ENCODE data around the gene TBC1D22A.
"Not testable (repeated sequence)": the region's sequence is repeated elsewhere in the genome, so short reads cannot be mapped to it uniquely, and the experiment has no call there.

Gene TBC1D22A

GRCh38 chr22:47169801-47170140 lies 407.3 kb downstream of the TBC1D22A start:
- TF ChIP-seq SNAI2 (CRISPR knock-in tag; IDR thresholded peaks at IDR 0.05) (no peak), ZFP30 (CRISPR knock-in tag; IDR thresholded peaks at IDR 0.05) (no peak), PPARA (CRISPR knock-in tag; IDR thresholded peaks at IDR 0.05; ENCODE audit: borderline replicate concordance) (no peak), PATZ1 (CRISPR knock-in tag; IDR thresholded peaks at IDR 0.05; ENCODE audit: borderline replicate concordance) (no peak), TCF4 (CRISPR knock-in tag; IDR thresholded peaks at IDR 0.05; ENCODE audit: borderline replicate concordance) (no peak)
- ATAC-seq: no peak

GRCh38 chr22:47170511-47171440 lies 408.3 kb downstream of the TBC1D22A start:
- not testable (repeated sequence) for ATAC-seq

- no peak for ATAC-seq
- TF ChIP-seq ZFP30 (CRISPR knock-in tag; IDR thresholded peaks at IDR 0.05): no peak
- no peak for TF ChIP-seq ZC3H10 (CRISPR knock-in tag; IDR thresholded peaks at IDR 0.05)
- TF ChIP-seq CSDC2 (CRISPR knock-in tag; IDR thresholded peaks at IDR 0.05): no peak
- no peak for TF ChIP-seq ARNTL (CRISPR knock-in tag; IDR thresholded peaks at IDR 0.05; ENCODE audit: borderline replicate concordance, low read depth)
- TF ChIP-seq TCF4 (CRISPR knock-in tag; IDR thresholded peaks at IDR 0.05; ENCODE audit: borderline replicate concordance): no peak
- no peak for TF ChIP-seq ZNF8 (CRISPR knock-in tag; IDR thresholded peaks at IDR 0.05)
- TF ChIP-seq RARB (CRISPR knock-in tag; IDR thresholded peaks at IDR 0.05): no peak
- no peak for TF ChIP-seq ISL1 (CRISPR knock-in tag; IDR thresholded peaks at IDR 0.05)
- TF ChIP-seq PPARA (CRISPR knock-in tag; IDR thresholded peaks at IDR 0.05; ENCODE audit: borderline replicate concordance): no peak
- no peak for TF ChIP-seq OSR1 (CRISPR knock-in tag; IDR thresholded peaks at IDR 0.05)
- TF ChIP-seq CREB5 (CRISPR knock-in tag; IDR thresholded peaks at IDR 0.05; ENCODE audit: low read depth): no peak
- TF ChIP-seq TOX (CRISPR knock-in tag; IDR thresholded peaks at IDR 0.05; ENCODE audit: borderline replicate concordance): no peak
- no peak for TF ChIP-seq ZNF565 (CRISPR knock-in tag; conservative IDR thresholded peaks at IDR 0.05; ENCODE audit: low read depth)
- TF ChIP-seq ESRRG (CRISPR knock-in tag; IDR thresholded peaks at IDR 0.05): no peak
- TF ChIP-seq PATZ1 (CRISPR knock-in tag; IDR thresholded peaks at IDR 0.05; ENCODE audit: borderline replicate concordance): no peak
- no peak for TF ChIP-seq BACH2 (CRISPR knock-in tag; IDR thresholded peaks at IDR 0.05; ENCODE audit: borderline replicate concordance)
- no peak for TF ChIP-seq ZNF70 (CRISPR knock-in tag; IDR thresholded peaks at IDR 0.05)
- no peak for TF ChIP-seq CSRNP3 (CRISPR knock-in tag; IDR thresholded peaks at IDR 0.05)
Observed at GRCh38 chr22:47171441-47172221, 409.2 kb downstream of the TBC1D22A start.

GRCh38 chr22:47172771-47173534 lies 410.5 kb downstream of the TBC1D22A start:
- ATAC-seq: no peak
- TF ChIP-seq CSRNP3 (CRISPR knock-in tag; IDR thresholded peaks at IDR 0.05) (no peak), TSHZ2 (CRISPR knock-in tag; IDR thresholded peaks at IDR 0.05) (no peak), SNAI2 (CRISPR knock-in tag; IDR thresholded peaks at IDR 0.05) (no peak), OSR1 (CRISPR knock-in tag; IDR thresholded peaks at IDR 0.05) (no peak), CREB5 (CRISPR knock-in tag; IDR thresholded peaks at IDR 0.05; ENCODE audit: low read depth) (no peak), ESRRG (CRISPR knock-in tag; IDR thresholded peaks at IDR 0.05) (no peak)
